GM23338 (cell line): ENCODE measurements around the gene LBX1.
A peak's percentile ranks its signal among the peaks of the same experiment; 100 is the strongest.

Source experiments
- CREB1 ChIP-seq: fragments of 250-450 bp; sonication (Bioruptor Pico); IDR thresholded peaks from 2 replicates; pipeline ENCODE4 v1.5.0; 2020; ENCODE audit warnings: low read depth, mild to moderate bottlenecking, moderate library complexity
- CTCF ChIP-seq, 2 experiments: fragments of 200-600 bp in 1 of 2; sonication (generic) in 1 of 2; conservative IDR thresholded peaks; 2 replicates each; pipeline versions ENCODE4 v1.5.1 to v1.6.1; 2016 to 2017; ENCODE audit warnings: antibody characterized with exemption in 2 of 2, low read depth in 2 of 2, mild to moderate bottlenecking in 2 of 2, moderate library complexity in 1 of 2
- EZH2 ChIP-seq: fragments of 200-600 bp; sonication (generic); IDR thresholded peaks from one replicate; pipeline ENCODE4 v1.8.0; 2017; ENCODE audit warnings: antibody characterized with exemption, mild to moderate bottlenecking, low read depth; ENCODE audit not compliant: unreplicated experiment
- EZH2phosphoT487 ChIP-seq: fragments of 200-600 bp; sonication (generic); IDR thresholded peaks from one replicate; pipeline ENCODE4 v1.8.1; 2018; ENCODE audit warnings: antibody characterized with exemption; ENCODE audit not compliant: unreplicated experiment
- POLR2AphosphoS5 ChIP-seq: IDR thresholded peaks from 2 replicates; pipeline ENCODE4 v1.6.1; 2016; ENCODE audit warnings: antibody characterized with exemption, low read depth
- REST ChIP-seq: IDR thresholded peaks from one replicate; pipeline ENCODE4 v1.6.1; 2018; ENCODE audit warnings: antibody characterized with exemption; ENCODE audit not compliant: unreplicated experiment
- TF ChIP-seq, protein P1 (sequence below): IDR thresholded peaks from 2 replicates; pipeline ENCODE4 v1.6.1; 2016; ENCODE audit warnings: antibody characterized with exemption

DNA sequence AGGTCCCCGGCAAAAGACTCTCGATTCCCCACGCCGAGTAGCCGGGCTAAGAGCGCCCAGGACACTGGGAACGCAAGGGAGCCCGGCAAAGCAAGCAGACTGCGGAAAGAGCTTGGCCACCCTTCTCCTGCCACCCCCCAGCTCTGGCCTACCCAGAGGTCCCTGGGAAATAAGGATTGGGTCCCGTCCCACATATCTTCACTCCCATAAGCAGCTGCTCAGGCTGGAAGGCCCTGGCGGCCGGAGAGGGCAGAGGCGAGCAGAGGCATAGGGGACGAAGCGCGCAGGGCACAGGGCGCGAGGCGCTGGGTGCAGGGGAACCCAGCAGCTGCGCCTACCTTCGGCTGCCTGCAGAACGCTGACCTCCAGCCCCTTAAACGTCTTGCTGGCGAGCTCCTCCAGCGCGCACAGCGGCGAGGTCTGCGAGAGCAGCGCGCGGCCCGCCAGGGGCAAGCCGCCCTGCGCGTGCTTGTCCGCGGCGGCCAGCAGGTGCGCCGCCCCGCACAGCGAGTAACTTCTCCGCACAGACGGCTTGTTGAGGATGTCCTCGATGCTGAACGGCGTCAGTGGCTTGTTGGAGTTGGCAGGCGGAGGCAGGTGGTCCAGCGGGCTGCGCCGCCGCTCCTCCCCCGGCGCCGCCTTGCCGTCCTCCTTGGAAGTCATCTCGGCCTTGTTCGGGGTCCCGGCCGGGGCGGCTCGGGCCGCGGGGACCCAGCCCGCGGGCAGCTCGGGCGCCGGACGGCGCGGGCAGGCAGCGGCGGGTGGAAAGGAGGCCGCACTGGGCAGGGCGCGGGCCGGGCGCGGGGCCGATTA lies 904 bp downstream of the LBX1 start:
- TF ChIP-seq EZH2 (peak; percentile 99), CTCF (conservative IDR thresholded peaks at IDR 0.05; ENCODE audit: low read depth in 2 of 2) (no peak), EZH2phosphoT487 (peak; percentile 99), POLR2AphosphoS5 (no peak), CREB1 (CRISPR knock-in tag) (no peak), REST (no peak)
- TF ChIP-seq, protein P1, sequence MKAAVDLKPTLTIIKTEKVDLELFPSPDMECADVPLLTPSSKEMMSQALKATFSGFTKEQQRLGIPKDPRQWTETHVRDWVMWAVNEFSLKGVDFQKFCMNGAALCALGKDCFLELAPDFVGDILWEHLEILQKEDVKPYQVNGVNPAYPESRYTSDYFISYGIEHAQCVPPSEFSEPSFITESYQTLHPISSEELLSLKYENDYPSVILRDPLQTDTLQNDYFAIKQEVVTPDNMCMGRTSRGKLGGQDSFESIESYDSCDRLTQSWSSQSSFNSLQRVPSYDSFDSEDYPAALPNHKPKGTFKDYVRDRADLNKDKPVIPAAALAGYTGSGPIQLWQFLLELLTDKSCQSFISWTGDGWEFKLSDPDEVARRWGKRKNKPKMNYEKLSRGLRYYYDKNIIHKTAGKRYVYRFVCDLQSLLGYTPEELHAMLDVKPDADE = no peak
